C4-2B (cell line): Measurements from ENCODE around the gene BRD3.

ENCODE experiments used
- H3K27ac ChIP-seq: fragments of 450-650 bp; 2 replicates; pipeline ENCODE4 v1.5.1; 2017
- CTCF ChIP-seq: fragments of 450-650 bp; conservative IDR thresholded peaks from 2 replicates; pipeline ENCODE4 v1.5.1; 2017; ENCODE audit warnings: mild to moderate bottlenecking
- ZFX ChIP-seq: fragments of 450-650 bp; IDR thresholded peaks from 2 replicates; pipeline ENCODE4 v1.6.1; 2017

BRD3 gene

GRCh38 chr9:134071149-134071548 is 3.3 kb upstream of the BRD3 start:
- TF ChIP-seq ZFX (no peak), CTCF (no peak)
- H3K27ac ChIP-seq: no peak overlapping the region

- no peak overlapping the region for H3K27ac ChIP-seq
- TF ChIP-seq ZFX: no peak
- no peak for TF ChIP-seq CTCF
Observed at GRCh38 chr9:134069480-134070399, 1.9 kb upstream of the BRD3 start.

- no peak for TF ChIP-seq ZFX
- TF ChIP-seq CTCF: no peak
- peak overlapping the region; percentile 96 for H3K27ac ChIP-seq
Observed at GRCh38 chr9:134068744-134069479, 1.1 kb upstream of the BRD3 start.

GRCh38 chr9:134066913-134067851 is 644 bp downstream of the BRD3 start:
- peak overlapping the region; percentile 96 for H3K27ac ChIP-seq

GRCh38 chr9:134066526-134066912 is 1.3 kb downstream of the BRD3 start:
- peak overlapping the region; percentile 96 for H3K27ac ChIP-seq
- no peak for TF ChIP-seq CTCF
- TF ChIP-seq ZFX: no peak

More at GRCh38 chr9:134066913-134067851, 644 bp downstream of the BRD3 start:
- peak; percentile 90 for TF ChIP-seq ZFX
- no peak for TF ChIP-seq CTCF

- H3K27ac ChIP-seq: peak overlapping the region; percentile 96
- no peak for TF ChIP-seq CTCF
- peak; percentile 57; the same call in 1 of the 2 replicates for TF ChIP-seq ZFX
Observed at GRCh38 chr9:134065612-134066419, 2.0 kb downstream of the BRD3 start.
